ENCODE data around the gene TAX1BP3. TPM values are rescaled to one million over a fixed set of nuclear protein-coding genes. Genes with fewer than 3 reads are reported as not detected.

TAX1BP3 gene
- total RNA-seq, 1 experiment from 2014 or later: 50.0 TPM

GRCh38 chr17:3683054-3683511 lies 14.7 kb upstream of the TAX1BP3 start:
- Histone ChIP-seq H3K9me2 (ENCODE audit: insufficient read depth) (no peaks in the 10 kb centered on the region), H3K27ac (ENCODE audit: low read depth, low read length) (no peak overlapping the region), H3K36me3 (ENCODE audit: control insufficient read depth in 1 of 2, insufficient read depth in 2 of 2, low read length in 2 of 2) (no peaks in the 10 kb centered on the region), H3K4me1 (ENCODE audit: control insufficient read depth in 1 of 2, insufficient read depth in 2 of 2, low read length in 2 of 2) (peaks cover 0 to 10% of the 10 kb centered on the region in 2 experiments; a peak in 3 of 4 replicates), H3K9me3 (ENCODE audit: control insufficient read depth in 1 of 2, insufficient read depth in 1 of 2, low read depth in 1 of 2, low read length in 2 of 2) (no peaks in the 10 kb centered on the region), H3K9ac (ENCODE audit: low read length) (no peak overlapping the region), H3K4me2 (ENCODE audit: low read length) (peak overlapping the region; percentile 37), H2AFZ (ENCODE audit: low read depth, low read length, poor library complexity, severe bottlenecking) (no peak overlapping the region), H4K20me1 (ENCODE audit: insufficient read depth) (no peaks in the 10 kb centered on the region), H3K27me3 (ENCODE audit: insufficient read depth, low read length) (no peaks in the 10 kb centered on the region), H3K79me2 (ENCODE audit: insufficient read depth, low read length) (no peaks in the 10 kb centered on the region), H3K4me3 (replicated peaks in 1 of 2; ENCODE audit: low read depth in 1 of 2, low read length in 2 of 2) (no peak overlapping the region)
- TF ChIP-seq SIN3A (IDR thresholded peaks at IDR 0.05; ENCODE audit: low read depth) (no peak), CEBPB (IDR thresholded peaks at IDR 0.05; ENCODE audit: low read depth) (no peak), CBX3 (IDR thresholded peaks at IDR 0.05; ENCODE audit: low read depth) (no peak), ZFX (IDR thresholded peaks at IDR 0.05) (no peak), SP1 (IDR thresholded peaks at IDR 0.05; ENCODE audit: low read depth) (no peak), POLR2A (IDR thresholded peaks at IDR 0.05; ENCODE audit: borderline replicate concordance, extremely low read depth, insufficient read depth, insufficient read length) (no peak), CTCF (IDR thresholded peaks at IDR 0.05 in 2 of 3, conservative IDR thresholded peaks at IDR 0.05 in 1 of 3; ENCODE audit: borderline replicate concordance in 1 of 3, insufficient read depth in 1 of 3, low read depth in 2 of 3, low read length in 2 of 3) (peak; percentile 93 to 98 (median 97)), RAD21 (IDR thresholded peaks at IDR 0.05; ENCODE audit: low read depth) (peak; percentile 68), FOSL1 (IDR thresholded peaks at IDR 0.05; ENCODE audit: low read depth) (no peak), SRF (IDR thresholded peaks at IDR 0.05; ENCODE audit: low read depth) (no peak), ATF3 (IDR thresholded peaks at IDR 0.05) (no peak), MAX (IDR thresholded peaks at IDR 0.05) (no peak), EZH2phosphoT487 (IDR thresholded peaks at IDR 0.05; ENCODE audit: borderline replicate concordance) (no peak)
- intact Hi-C loops (cut with micrococcal nuclease): loop anchor here (2.0 kb wide), 1 partner anchor 144 kb away; no protein-coding TSS in a partner anchor
- ATAC-seq (peak; percentile 90), DNase-seq (ENCODE audit: low read depth, low spot score) (peak; percentile 53)
- ChIA-PET CTCF (interaction anchor here (0.6 to 1.8 kb wide), 9 partner anchors 9 to 144 kb away, joined by 3 to 11 read pairs (median 6); partner anchors contain the start of genes CTNS, EMC6, HASPIN and P2RX5), RAD21 (ENCODE audit: low non-redundant PET in 1 of 2, low total read pairs in 2 of 2, uncharacterized antibody in 2 of 2, unreplicated experiment in 2 of 2) (interaction anchor here in 1 of 2 experiments (0.9 kb wide), 1 partner anchor 41 kb away, joined by 3 read pairs; the partner anchor contains the start of gene HASPIN), POLR2A (no interaction called here)
- BruUV-seq (replicated peaks): no TSS peak
